ENCODE data around the gene ITGBL1.

Gene ITGBL1

DNA sequence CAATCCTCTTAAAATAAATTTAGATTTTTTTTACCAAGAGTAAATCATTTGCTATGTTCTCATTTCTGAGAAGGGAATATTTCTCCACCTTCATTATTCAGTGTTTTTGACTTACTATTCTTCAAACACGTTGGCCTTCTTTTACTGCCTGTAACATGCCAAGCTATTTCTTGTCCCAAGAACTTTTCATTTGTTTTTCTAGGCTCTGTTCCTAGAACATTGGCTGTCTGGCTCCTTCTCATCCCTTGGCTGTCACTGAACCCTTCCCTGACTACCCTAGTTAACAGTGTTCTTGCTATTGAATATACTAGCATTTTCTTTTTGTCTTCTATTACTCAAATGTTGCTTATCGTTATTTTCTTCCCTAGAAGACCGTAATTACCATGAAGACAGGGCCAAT is 248.1 kb downstream of the ITGBL1 start:
- no peak for DNase-seq (ENCODE audit: low spot score)

DNA sequence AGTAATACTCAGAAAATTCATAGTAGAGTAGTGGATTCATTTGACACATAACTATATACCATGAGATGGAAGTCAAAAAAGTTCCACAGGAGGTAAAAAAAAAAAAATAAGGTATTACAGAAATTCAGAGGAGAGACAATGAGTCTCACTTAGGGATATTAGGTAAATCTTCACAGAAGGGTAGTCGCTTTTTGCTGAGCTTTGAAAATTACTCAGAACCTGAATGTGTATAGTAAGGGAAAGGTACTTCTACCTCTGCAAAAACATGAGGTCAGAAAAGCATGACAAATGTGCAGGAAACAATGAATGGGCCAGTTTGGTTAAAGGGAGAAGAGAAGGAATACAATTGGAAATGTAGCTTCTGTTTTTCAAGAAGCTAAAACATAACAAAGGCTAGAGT is 250.6 kb downstream of the ITGBL1 start:
- DNase-seq (ENCODE audit: low spot score) = no peak

- no peak for DNase-seq (ENCODE audit: low spot score)
These were observed 251.4 kb downstream of the ITGBL1 start for GRCh38 chr13:101703838-101704237.

DNA sequence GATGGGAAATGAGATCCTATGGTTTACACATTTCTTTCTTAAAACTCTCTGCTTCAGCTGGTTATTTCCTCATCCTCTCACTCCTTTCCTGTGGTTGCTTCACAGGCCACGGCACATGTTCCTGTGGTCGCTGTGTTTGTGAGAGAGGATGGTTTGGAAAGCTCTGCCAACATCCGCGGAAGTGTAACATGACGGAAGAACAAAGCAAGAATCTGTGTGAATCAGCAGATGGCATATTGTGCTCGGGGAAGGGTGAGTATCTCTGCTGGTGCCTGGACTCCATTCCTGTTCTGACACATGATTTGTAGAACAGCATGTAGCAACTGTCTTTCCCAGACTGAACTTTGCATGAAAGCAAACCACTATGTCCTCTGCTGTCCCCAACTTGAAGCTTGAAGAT is 254.2 kb downstream of the ITGBL1 start:
- peak; percentile 81 for DNase-seq (ENCODE audit: low spot score)

DNA sequence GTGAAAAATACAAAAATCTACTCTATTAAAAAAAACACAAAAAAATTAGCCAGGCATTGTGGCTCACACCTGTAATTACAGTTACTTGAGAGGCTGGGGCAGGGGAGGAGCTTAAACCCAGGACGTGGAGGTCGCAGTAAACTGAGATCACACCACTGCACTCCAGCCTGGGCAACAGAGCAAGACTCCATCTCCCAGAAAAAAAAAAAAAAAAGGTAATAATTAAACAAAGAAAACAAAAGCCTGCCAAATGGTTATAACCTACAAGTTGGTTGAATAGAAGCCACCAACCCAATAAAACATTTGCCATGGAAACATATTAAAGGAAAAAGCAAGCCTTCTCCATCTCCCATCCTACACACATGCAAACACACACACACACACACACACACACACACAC is 255.2 kb downstream of the ITGBL1 start:
- no peak for DNase-seq (ENCODE audit: low spot score)

GRCh38 chr13:101708115-101708514 is 255.6 kb downstream of the ITGBL1 start:
- DNase-seq (ENCODE audit: low spot score) = no peak

DNA sequence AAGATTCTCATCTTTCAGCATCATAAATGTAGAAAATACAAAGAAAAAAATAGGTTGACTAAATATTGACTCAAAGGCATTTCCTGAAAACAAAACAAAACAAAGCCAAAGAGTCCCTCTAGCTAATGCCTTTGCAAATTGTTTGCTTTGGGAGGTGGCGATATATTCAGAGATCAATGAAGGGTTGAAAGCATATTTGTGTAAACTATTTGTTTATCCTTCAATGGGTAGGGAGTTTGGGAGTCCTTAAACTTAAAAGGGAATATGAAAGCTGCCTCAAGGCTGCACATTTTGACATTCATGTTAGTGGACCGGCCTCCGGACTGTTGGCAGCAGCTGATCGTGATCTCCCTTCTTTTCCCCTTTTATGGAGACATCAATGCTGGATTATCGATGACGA is 257.5 kb downstream of the ITGBL1 start:
- no peak for DNase-seq (ENCODE audit: low spot score)

GRCh38 chr13:101711307-101712025 is 259.0 kb downstream of the ITGBL1 start:
- DNase-seq (ENCODE audit: low spot score) = no peak

DNA sequence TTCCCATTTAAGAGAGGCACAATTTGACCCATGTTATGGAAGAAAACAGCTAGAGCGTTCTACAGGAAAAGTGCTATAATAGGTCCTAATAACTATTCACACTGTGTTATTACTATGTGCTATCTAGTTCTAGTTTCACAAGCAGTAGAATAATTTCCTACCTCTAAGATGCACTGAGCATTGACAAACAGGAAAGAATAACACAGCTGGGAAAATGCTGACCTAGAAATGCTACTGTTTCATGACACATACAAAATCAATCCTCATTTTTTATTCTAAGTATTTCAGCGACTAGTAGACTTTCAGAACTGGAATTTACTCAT is 259.5 kb downstream of the ITGBL1 start:
- no peak for DNase-seq (ENCODE audit: low spot score)

DNA sequence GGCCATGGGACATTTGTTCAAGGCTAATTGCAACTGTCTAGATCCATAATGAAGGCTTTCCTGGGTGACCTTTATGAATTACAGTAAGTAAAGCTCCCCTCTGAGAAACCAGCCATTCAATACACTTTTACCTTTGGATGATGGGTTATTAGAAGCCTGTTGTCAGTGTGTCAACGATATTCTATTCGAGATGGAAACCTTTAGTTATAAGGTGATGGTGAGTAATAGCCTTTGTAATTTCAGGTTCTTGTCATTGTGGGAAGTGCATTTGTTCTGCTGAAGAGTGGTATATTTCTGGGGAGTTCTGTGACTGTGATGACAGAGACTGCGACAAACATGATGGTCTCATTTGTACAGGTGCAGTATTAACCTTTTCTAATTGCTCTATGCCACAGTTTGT is 261.7 kb downstream of the ITGBL1 start:
- DNase-seq (ENCODE audit: low spot score) = no peak

- no peak for DNase-seq (ENCODE audit: low spot score)
These were observed 264.9 kb downstream of the ITGBL1 start for GRCh38 chr13:101717353-101717752.

DNA sequence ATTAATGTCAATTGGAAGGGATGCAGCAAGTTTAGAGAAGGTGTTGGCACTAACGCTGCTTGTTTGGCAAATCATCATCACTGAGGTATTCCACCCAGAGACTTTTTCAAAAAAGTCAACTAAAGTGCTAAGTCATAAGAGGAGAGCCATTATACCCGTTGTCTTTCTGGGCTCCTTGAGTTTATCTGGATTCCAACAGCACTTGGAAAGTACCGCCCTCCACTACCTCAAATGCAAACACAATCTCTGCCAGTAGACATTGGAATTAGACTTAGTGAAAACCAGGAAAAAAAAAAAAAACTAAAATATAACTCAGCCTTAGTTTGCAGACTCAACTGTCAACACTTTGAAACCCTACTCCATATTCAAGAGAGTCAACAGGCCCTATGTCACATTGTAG is 266.0 kb downstream of the ITGBL1 start:
- DNase-seq (ENCODE audit: low spot score) = no peak

- DNase-seq (ENCODE audit: low spot score) = no peak
These were observed 274.2 kb downstream of the ITGBL1 start for GRCh38 chr13:101726681-101727080.

DNA sequence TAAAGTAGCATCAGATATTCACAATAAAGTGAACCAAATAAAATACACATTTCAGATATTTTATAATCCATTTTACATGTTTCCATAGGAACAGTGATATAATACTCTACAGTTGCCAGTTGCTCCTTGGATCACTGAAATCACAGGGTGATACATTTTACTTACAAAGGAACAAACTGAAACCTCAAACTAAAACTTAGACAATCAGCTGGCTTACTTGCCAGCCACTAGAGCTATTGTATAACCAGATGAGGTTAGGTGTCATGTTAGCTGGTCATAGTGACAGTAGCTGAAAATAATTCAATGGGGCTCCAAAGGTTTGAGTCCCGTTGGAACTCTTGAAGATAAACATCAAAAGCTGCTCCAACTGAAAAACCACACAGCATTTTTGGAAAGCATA is 274.6 kb downstream of the ITGBL1 start:
- no peak for DNase-seq (ENCODE audit: low spot score)

DNA sequence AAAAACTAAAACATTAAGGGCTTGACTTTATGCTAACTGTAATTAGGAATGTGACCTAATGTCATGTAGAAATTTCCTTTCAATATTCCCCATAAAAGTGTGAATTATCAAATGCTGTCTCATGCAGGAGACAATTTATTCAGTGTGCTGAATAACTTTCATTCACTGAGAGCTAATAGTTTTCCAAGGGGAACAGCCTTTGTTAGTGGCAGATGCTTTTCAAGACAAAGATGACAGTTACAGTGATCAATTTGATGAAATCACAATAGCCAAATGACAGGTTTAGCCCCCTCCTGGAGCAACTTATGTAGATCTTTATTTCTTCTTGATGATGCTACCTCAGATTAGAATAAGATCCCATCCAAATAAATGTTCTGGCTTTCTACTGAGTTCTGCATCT is 275.5 kb downstream of the ITGBL1 start:
- DNase-seq (ENCODE audit: low spot score) = no peak

GRCh38 chr13:101728615-101729014 is 276.1 kb downstream of the ITGBL1 start:
- no peak for DNase-seq (ENCODE audit: low spot score)

GRCh38 chr13:101730420-101731000 is 278.0 kb downstream of the ITGBL1 start:
- no peak for DNase-seq (ENCODE audit: low spot score)

DNA sequence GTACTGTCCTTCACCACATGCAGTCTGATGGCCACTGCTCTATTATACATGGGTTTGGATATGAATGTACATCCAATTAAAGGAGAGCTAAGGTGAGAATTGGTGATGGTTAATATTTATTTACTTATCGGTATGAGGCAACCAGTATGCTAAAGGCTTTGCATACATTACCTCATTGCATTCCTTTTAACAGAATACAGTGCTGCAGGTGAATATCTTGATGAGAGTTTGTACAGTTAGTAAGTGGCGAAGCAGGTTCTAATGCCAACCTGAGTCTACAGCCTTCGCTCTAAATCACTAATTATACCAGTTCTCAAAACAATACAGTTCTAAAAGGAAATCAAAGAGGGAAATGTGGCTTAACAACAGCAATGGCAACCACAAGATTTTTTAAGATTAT is 284.1 kb downstream of the ITGBL1 start:
- no peak for DNase-seq (ENCODE audit: low spot score)

- no peak for DNase-seq (ENCODE audit: low spot score)
These were observed 285.9 kb downstream of the ITGBL1 start for GRCh38 chr13:101738336-101738735.

DNA sequence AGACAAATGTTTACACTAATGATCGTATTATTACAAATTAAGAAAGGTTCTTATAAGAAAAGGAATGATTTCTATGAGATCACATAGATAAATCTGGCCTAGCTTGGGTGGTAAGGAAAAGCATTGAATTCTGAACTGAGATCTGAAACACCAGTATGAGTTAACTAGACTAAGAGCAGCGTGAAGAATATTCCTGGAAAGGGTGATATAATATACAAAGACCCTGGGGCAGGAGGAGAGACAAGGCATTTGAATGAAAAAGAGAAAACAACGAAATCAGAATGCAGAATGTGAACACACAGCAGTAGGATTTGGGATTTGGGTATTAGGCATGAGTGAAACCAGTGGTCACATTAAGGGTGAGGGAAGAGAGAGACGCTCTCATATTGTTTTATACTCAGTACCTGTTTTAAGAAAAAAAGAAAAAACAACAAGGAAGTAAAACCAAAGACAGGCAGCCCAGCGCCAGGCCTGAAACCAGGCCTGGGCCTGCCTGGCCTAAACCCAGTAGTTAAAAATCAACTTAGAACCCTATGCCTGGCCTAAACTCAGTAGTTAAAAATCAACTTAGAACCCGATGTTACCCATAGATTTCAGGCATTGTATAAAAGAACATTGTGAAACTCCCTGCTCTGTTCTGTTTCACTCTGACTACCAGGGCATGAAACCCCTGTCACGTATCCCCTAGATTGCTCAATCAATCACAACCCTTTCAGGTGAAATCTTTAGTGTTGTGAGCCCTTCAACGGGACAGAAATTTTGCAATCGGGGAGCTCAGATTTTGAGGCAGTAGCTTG is 287.1 kb downstream of the ITGBL1 start:
- DNase-seq (ENCODE audit: low spot score) = no peak

DNA sequence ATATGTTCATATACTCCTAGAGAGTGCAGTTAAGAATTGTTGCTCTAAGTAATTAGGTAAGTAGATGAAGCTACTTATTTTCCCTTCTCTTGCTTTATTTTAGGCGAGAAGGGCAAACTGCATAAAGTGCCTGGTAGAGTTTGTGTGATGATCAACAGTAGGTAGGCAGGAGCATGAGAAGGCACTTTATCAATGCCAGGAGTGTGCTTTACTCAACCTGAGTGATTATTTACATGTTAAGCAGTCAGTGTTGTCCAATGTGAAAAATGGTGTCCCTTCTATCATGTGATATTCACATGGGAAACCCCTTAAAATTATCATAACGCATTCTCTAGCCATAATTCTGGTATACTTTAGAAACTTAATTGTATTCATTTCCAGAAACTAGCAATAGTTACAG is 294.0 kb downstream of the ITGBL1 start:
- no peak for DNase-seq (ENCODE audit: low spot score)

DNA sequence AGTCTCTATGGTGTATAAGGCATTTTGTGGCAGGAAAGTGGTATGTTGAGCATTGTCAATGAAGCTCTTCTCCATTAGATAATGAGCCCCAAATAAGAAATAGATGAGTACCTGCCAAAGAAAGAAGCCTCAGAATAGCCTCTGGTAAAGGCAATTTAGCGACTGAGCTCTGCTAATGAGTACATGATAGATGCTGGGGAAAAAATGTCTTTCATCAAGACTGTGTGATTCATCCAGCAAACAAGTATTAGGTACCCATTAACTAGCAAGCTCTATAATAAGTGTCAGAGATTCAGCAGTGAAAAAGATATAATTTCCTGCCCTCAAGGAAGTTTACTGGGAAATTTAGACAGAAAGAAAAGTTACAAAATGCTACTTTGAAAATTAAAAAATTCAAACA is 294.6 kb downstream of the ITGBL1 start:
- DNase-seq (ENCODE audit: low spot score) = no peak

DNA sequence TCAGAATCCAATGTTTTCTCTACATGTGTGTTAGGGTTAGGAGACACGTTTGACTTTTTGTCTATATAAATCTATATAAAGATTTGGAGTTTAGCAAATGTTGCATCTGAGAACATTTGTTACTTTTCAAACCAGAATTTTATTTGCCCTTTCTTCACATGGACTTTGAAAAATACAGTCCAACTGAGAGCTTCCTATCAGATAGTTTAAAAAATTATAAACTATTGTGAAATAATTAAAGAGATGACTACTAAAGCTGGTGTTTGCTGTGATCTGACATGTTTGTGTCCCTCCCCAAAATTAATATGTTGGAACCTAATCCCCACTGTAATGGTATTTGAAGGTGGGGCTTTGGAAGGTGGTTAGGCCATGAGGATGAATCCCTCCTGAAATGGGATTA is 297.1 kb downstream of the ITGBL1 start:
- DNase-seq (ENCODE audit: low spot score) = no peak

GRCh38 chr13:101751488-101751887 is 299.0 kb downstream of the ITGBL1 start:
- DNase-seq (ENCODE audit: low spot score) = no peak

All from AG08396 (cell line).